Skeletal muscle satellite cell (primary cell): ENCODE data around the gene TASOR2.

Experiments used
- H3K27me3 ChIP-seq: 2 replicates; pipeline ENCODE4 v1.7.0; 2013; ENCODE audit warnings: low read length; ENCODE audit not compliant: control insufficient read depth, insufficient read depth
- H3K36me3 ChIP-seq: 2 replicates; pipeline ENCODE4 v1.7.0; 2013; ENCODE audit warnings: mild to moderate bottlenecking, control low read depth, low read length; ENCODE audit not compliant: insufficient read depth
- H3K4me1 ChIP-seq: 2 replicates; pipeline ENCODE4 v1.7.0; 2013; ENCODE audit warnings: low read length; ENCODE audit not compliant: control insufficient read depth, insufficient read depth
- H3K4me2 ChIP-seq: 2 replicates; pipeline ENCODE4 v1.7.0; 2013; ENCODE audit warnings: mild to moderate bottlenecking, low read length
- H3K4me3 ChIP-seq: 2 replicates; pipeline ENCODE4 v1.7.0; 2013; ENCODE audit warnings: low read length
- H3K9ac ChIP-seq: 2 replicates; pipeline ENCODE4 v1.7.0; 2013; ENCODE audit warnings: mild to moderate bottlenecking, low read depth, low read length, moderate library complexity
- H3K9me3 ChIP-seq: replicated peaks from 2 replicates; pipeline ENCODE4 v1.7.0; 2013; ENCODE audit warnings: mild to moderate bottlenecking, control low read depth, low read length

Gene TASOR2

DNA sequence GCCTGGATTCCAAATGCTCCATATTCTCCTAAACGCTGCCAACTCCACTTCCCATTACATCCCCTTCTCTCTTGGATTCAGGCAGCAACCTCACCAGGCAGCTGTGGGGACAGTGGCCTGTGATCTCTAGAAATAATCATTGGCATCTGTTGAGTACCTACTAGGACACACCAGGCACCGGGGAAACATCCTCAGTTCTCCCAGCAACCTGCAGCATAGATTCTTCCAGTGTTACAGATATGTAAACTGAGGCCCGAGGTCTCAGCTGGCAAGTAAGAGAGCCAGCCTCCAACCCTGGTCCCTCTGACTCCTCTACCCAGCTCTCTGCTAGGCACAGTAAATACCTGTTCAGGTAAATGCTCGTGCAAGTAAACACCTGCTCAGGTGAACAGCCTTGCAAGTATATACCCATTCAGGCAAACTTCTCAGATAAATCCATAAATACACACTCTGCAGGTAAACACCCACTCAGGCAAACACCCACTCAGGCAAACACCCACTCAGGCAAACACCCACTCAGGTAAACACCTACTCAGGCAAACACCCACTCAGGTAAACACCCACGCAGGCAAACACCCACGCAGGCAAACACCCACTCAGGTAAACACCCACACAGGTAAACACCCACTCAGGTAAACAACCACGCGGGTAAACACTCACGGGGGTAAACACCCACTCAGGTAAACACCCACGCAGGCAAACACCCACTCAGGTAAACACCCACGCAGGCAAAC, 37.0 kb upstream of the TASOR2 start:
- no peak overlapping the region for H3K9ac ChIP-seq
- no peaks in the 10 kb centered on the region for H3K4me1 ChIP-seq
- peaks cover 7% of the 10 kb centered on the region for H3K36me3 ChIP-seq
- no peaks in the 10 kb centered on the region for H3K9me3 ChIP-seq
- no peak overlapping the region for H3K4me2 ChIP-seq
- no peaks in the 10 kb centered on the region for H3K27me3 ChIP-seq
- H3K4me3 ChIP-seq, result no peak overlapping the region

DNA sequence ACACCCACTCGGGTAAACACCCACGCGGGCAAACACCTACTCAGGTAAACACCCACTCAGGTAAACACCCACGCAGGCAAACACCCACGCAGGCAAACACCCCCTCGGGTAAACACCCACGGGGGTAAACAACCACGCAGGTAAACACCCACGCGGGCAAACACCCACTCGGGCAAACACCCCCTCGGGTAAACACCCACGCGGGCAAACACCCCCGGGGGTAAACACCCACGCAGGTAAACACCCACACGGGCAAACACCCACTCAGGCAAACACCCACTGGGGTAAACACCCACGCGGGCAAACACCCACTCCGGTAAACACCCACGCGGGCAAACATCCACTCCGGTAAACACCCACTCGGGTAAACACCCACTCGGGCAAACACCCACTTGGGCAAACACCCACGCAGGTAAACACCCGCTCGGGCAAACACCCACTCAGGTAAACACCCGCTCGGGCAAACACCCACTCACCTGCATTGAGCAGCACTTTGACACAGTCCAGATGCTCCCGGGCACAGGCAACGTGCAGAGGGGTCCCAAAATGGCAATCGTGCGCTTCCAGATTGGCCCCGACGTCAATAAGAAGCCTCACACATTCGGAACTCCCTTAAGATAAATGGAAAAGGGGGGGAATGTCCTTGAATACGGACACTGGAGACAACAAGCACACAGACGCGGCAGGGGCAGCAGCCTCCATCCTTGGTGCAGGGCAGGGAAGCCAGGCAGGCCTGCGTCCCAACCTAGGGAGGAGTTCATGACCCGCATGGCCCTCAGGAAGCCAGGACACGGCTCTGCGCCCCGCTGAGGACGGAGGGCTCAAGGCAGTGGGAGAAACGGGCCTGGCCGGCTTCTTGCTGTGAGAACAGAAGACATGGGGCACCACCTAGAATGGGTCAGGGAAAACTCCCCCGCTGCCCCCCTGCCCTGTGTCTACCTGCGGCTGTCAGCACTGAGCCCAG, 35.9 kb upstream of the TASOR2 start:
- no peaks in the 10 kb centered on the region for H3K4me1 ChIP-seq
- no peaks in the 10 kb centered on the region for H3K27me3 ChIP-seq
- H3K4me2 ChIP-seq, result no peak overlapping the region
- H3K9ac ChIP-seq, result no peak overlapping the region
- H3K9me3 ChIP-seq, result no peaks in the 10 kb centered on the region
- peaks cover 7% of the 10 kb centered on the region for H3K36me3 ChIP-seq
- no peak overlapping the region for H3K4me3 ChIP-seq

DNA sequence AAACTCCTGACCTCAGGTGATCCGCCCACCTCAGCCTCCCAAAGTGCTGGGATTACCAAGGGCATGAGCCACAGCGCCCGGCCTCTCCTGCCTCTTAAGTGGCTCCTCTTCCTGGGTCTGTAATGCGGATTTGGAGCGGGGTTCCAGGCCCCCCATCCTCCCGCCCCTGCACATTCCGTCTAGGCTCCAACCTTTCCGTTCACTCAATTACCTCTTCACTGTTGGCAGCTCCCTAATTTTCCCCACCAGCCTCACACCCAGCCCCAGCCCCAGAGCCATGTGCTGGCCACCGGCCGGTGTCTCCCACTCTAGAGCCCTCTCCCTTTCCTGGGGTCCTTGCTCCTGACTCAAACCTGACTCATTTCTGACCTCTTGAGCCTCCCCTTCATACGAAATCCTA, 34.9 kb upstream of the TASOR2 start:
- H3K27me3 ChIP-seq, result no peaks in the 10 kb centered on the region
- H3K9me3 ChIP-seq, result no peaks in the 10 kb centered on the region
- no peak overlapping the region for H3K9ac ChIP-seq
- no peaks in the 10 kb centered on the region for H3K4me1 ChIP-seq
- H3K4me3 ChIP-seq, result no peak overlapping the region
- H3K36me3 ChIP-seq, result peaks cover 7% of the 10 kb centered on the region
- H3K4me2 ChIP-seq, result no peak overlapping the region

DNA sequence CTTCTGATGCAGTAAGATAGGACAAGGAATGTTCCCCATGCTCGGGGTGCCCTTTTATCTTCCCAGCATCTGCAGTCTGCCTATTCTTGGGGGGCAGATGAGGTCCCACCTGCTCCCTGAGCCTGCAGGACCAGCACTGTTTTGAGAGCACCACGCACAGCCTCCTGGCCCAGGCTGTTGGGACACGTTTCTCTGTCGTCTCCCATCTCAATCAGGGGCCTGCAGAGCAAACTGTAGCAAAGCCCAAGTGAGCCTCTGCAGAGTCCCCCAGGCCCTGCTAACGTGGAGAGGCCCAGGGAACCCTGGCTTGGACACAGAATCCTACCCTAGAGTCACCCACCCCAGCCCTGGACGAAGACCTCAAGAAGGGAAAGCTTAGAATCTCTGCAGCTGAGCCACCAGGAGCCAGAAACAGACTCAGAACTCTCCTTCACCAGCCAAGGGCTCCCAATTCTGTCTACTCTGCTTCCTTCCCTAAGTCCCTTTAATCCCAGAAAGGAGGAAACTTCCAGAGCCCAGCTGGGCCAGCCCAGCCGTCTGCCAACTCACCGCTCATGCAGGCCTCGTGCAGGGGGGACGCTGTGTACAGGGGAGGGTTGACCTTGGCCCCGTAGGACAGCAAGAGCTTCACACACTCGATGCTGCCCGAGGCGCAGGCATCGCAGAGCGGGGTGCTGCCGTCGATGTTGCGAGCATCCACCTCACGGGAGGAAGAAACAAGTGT, 33.8 kb upstream of the TASOR2 start:
- no peak overlapping the region for H3K4me3 ChIP-seq
- H3K4me1 ChIP-seq, result no peaks in the 10 kb centered on the region
- H3K36me3 ChIP-seq, result peaks cover 7% of the 10 kb centered on the region
- H3K4me2 ChIP-seq, result no peak overlapping the region
- H3K27me3 ChIP-seq, result no peaks in the 10 kb centered on the region
- no peak overlapping the region for H3K9ac ChIP-seq
- H3K9me3 ChIP-seq, result no peaks in the 10 kb centered on the region

DNA sequence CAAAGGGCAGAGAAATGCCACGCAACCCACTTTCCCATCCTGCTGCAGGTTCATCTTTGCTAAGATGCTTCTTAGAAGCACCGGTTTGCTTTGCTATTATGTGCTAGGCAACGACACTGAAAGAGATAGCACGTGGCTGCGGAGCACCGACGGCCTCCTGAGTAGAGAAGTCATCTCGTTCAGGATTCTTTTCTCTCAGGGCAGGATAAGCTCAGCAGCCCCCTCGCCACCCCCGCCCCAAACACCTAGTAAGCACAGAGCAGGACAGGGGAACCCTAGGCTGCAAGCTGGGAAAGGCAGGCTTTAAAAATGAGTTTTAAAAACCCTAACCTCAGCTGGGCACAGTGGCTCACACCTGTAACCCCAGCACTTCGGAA, 33.3 kb upstream of the TASOR2 start:
- H3K27me3 ChIP-seq, result no peaks in the 10 kb centered on the region
- H3K36me3 ChIP-seq, result peaks cover 7% of the 10 kb centered on the region
- no peak overlapping the region for H3K9ac ChIP-seq
- no peaks in the 10 kb centered on the region for H3K4me1 ChIP-seq
- no peak overlapping the region for H3K4me3 ChIP-seq
- no peak overlapping the region for H3K4me2 ChIP-seq
- H3K9me3 ChIP-seq, result no peaks in the 10 kb centered on the region

- H3K9me3 ChIP-seq, result no peaks in the 10 kb centered on the region
- H3K36me3 ChIP-seq, result peaks cover 7% of the 10 kb centered on the region
- no peak overlapping the region for H3K4me3 ChIP-seq
- H3K4me1 ChIP-seq, result no peaks in the 10 kb centered on the region
- no peak overlapping the region for H3K9ac ChIP-seq
- H3K4me2 ChIP-seq, result no peak overlapping the region
- no peaks in the 10 kb centered on the region for H3K27me3 ChIP-seq
Observed at GRCh38 chr10:5652746-5653145, 31.9 kb upstream of the TASOR2 start.

DNA sequence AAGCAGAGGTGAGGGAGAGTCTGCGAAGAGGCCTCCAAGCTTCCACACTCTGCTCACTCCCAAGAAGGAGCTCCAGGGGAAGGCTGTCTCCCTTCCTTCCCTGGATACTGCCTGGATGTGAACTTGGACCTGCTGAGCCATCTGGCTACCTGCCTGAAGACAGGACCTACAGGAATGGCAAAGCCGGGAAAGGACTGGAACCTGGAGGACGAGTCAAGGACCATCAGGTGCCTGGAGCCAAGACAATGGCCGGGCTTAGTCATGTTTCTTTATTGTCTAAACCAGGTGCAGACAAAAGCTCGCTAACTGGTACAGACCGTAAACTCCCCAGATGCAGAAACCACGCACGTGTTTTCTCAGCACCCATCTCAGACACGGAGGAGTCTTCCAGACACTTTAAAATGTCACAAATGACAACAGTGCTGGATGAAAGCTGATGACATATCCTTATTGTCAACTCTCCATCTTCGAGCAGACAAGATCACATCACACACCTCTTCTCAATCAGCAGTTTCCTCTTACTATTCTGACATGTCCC, 30.4 kb upstream of the TASOR2 start:
- no peaks in the 10 kb centered on the region for H3K27me3 ChIP-seq
- H3K36me3 ChIP-seq, result no peaks in the 10 kb centered on the region
- no peak overlapping the region for H3K9ac ChIP-seq
- no peak overlapping the region for H3K4me3 ChIP-seq
- H3K4me1 ChIP-seq, result no peaks in the 10 kb centered on the region
- H3K4me2 ChIP-seq, result no peak overlapping the region
- no peaks in the 10 kb centered on the region for H3K9me3 ChIP-seq

GRCh38 chr10:5655121-5655520, 29.5 kb upstream of the TASOR2 start:
- Histone ChIP-seq H3K27me3 (no peaks in the 10 kb centered on the region), H3K9me3 (no peaks in the 10 kb centered on the region), H3K4me1 (peaks cover 7% of the 10 kb centered on the region), H3K36me3 (no peaks in the 10 kb centered on the region), H3K9ac (no peak overlapping the region), H3K4me2 (no peak overlapping the region), H3K4me3 (no peak overlapping the region)

GRCh38 chr10:5656737-5657579, 27.7 kb upstream of the TASOR2 start:
- H3K9me3 ChIP-seq, result no peaks in the 10 kb centered on the region
- peaks cover 9% of the 10 kb centered on the region for H3K4me1 ChIP-seq
- H3K9ac ChIP-seq, result no peak overlapping the region
- H3K27me3 ChIP-seq, result no peaks in the 10 kb centered on the region
- no peak overlapping the region for H3K4me2 ChIP-seq
- no peak overlapping the region for H3K4me3 ChIP-seq
- no peaks in the 10 kb centered on the region for H3K36me3 ChIP-seq

DNA sequence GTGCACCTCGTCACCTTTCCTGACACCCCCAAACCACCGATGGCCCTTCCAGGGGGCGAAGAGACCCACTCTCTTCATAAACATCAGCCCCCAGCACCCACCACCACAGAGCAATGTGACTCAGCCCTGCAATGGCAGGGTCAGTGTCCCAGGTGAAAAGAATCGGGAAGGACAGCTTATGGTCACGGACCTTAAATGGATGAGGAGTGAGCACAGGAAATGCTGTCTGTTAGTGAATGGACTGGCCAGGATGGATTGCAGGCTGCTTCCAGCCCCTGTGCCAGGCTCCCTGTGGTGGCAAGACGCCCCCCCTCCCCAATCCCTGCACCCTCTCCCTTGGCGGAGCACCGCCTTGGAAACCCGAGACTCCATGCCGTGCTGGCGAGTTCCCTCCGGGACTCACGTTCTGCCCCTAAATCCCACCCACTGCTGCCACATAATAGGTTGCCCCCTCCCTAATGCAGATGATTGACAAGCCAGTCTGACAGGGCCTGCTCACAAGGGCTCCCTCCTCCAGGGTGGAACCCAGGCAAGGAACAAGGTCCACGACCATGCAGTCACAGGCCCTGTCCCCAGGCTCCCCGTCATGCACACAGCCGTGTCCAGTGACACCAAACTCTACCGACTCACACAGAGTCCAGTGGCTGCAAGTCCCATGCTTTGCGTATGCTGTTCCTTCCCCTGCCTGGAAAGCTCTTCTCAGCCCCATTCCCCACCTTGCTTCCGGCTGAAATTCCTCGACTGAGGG, 25.6 kb upstream of the TASOR2 start:
- Histone ChIP-seq H3K9ac (no peak overlapping the region), H3K4me2 (no peak overlapping the region), H3K9me3 (no peaks in the 10 kb centered on the region), H3K27me3 (no peaks in the 10 kb centered on the region), H3K36me3 (no peaks in the 10 kb centered on the region), H3K4me3 (no peak overlapping the region), H3K4me1 (peaks cover 9% of the 10 kb centered on the region)
